ENCODE measurements around the gene PLCB1. TPM values are rescaled to one million over a fixed set of nuclear protein-coding genes. Genes with fewer than 3 reads are reported as not detected.

PLCB1 gene
- total RNA-seq, 3 donors from 2014 or later: 7.2 to 50.7 (median 8.8) TPM

DNA sequence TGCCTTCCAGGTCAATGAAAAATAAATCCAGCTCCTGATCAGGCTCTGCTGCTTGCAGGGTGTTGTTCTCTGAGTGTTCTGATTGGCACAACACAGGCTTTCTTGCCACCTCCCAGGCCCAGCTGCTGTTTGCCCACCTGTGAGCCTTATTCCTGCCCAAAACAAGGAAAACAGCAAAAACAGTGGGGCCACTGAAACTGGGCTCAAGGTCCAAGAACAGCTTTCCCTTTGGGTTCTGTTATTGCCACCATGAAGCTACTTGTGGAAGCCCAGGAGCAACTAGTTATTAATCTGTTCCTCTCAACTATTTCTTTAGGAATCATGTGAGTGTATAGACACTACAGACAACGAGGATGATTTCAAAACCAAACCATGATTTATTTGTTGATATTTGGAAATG is 159.1 kb downstream of the PLCB1 start:
- DNase-seq (no peak), ATAC-seq (no peak)
- H3K4me3 ChIP-seq: no peak overlapping the region
- no peaks in the 10 kb centered on the region for H3K4me1 ChIP-seq (ENCODE audit: low read depth)
- H3K9me3 ChIP-seq: no peaks in the 10 kb centered on the region
- TF ChIP-seq, protein P1, sequence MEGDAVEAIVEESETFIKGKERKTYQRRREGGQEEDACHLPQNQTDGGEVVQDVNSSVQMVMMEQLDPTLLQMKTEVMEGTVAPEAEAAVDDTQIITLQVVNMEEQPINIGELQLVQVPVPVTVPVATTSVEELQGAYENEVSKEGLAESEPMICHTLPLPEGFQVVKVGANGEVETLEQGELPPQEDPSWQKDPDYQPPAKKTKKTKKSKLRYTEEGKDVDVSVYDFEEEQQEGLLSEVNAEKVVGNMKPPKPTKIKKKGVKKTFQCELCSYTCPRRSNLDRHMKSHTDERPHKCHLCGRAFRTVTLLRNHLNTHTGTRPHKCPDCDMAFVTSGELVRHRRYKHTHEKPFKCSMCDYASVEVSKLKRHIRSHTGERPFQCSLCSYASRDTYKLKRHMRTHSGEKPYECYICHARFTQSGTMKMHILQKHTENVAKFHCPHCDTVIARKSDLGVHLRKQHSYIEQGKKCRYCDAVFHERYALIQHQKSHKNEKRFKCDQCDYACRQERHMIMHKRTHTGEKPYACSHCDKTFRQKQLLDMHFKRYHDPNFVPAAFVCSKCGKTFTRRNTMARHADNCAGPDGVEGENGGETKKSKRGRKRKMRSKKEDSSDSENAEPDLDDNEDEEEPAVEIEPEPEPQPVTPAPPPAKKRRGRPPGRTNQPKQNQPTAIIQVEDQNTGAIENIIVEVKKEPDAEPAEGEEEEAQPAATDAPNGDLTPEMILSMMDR (IDR thresholded peaks at IDR 0.05): no peak
- H3K36me3 ChIP-seq (ENCODE audit: low read depth): no peaks in the 10 kb centered on the region
- intact Hi-C loops (cut with DNase I, micrococcal nuclease): no loop called here

DNA sequence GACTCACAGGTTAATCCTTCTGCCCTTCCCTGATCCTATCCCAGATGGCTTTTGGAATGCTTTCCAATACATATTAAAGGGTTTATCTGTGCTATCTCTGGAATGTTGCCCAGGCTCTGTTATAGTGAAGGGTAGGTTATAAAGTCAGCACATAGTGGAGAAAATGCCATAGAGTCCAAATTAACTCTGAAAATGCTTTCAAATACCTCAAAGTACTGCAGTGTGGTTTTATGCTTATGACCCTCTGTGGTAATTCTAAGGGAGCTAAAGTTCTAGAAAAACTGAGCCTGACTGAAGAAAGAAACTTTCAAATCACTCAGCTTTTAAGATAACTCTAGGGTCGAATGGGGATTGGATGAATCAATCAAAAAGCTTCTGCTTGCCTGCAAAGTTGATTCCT is 159.8 kb downstream of the PLCB1 start:
- intact Hi-C loops (cut with DNase I, micrococcal nuclease): no loop called here
- TF ChIP-seq, protein P1 (IDR thresholded peaks at IDR 0.05): no peak
- Histone ChIP-seq H3K36me3 (ENCODE audit: low read depth) (no peaks in the 10 kb centered on the region), H3K4me1 (ENCODE audit: low read depth) (no peaks in the 10 kb centered on the region), H3K9me3 (no peaks in the 10 kb centered on the region), H3K4me3 (no peak overlapping the region)
- DNase-seq (no peak), ATAC-seq (no peak)

DNA sequence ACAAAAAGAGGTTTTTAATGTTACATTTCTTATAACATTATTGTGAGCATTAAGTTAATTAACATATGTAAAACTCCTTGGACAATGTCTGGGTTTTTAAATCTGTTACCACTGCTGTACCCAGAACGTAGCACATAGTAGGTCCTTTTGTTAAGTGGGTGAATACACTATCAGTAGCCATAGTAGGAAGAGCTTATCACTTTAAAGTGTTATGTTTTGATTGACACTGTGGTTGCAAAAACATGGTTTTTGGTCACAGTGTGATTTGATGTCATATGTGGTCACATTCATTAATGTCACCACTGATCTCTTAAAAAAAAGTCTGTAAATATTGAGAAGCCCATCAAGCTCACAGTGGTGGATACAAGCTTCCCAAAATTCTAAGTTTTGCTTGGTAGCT is 160.7 kb downstream of the PLCB1 start:
- Histone ChIP-seq H3K36me3 (ENCODE audit: low read depth) (no peaks in the 10 kb centered on the region), H3K4me3 (no peak overlapping the region), H3K4me1 (ENCODE audit: low read depth) (no peaks in the 10 kb centered on the region), H3K9me3 (no peaks in the 10 kb centered on the region)
- intact Hi-C loops (cut with DNase I, micrococcal nuclease): no loop called here
- DNase-seq: no peak
- no peak for ATAC-seq
- TF ChIP-seq, protein P1 (IDR thresholded peaks at IDR 0.05): no peak

DNA sequence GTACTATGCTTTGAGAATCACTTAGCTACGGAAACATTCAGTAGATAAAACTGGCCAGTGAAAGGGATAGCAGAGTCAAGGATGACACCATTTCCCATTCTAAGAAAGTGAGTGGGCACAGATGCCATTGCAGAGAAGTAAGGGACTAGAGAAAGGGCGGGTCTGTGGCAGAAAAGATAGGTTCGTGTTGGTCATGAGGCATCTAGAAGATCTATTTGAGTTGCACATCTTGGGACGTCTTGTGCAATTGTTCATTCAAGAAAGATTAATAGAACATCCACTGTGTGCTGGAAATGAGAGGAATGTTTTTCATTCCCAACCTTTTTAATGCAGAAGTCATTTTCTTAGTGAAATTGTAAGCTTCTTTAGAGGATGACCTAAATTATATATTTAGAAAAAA is 161.7 kb downstream of the PLCB1 start:
- H3K4me1 ChIP-seq (ENCODE audit: low read depth): no peaks in the 10 kb centered on the region
- intact Hi-C loops (cut with DNase I, micrococcal nuclease): no loop called here
- TF ChIP-seq, protein P1 (IDR thresholded peaks at IDR 0.05): no peak
- H3K4me3 ChIP-seq: no peak overlapping the region
- DNase-seq: no peak
- no peaks in the 10 kb centered on the region for H3K36me3 ChIP-seq (ENCODE audit: low read depth)
- no peaks in the 10 kb centered on the region for H3K9me3 ChIP-seq
- no peak for ATAC-seq

DNA sequence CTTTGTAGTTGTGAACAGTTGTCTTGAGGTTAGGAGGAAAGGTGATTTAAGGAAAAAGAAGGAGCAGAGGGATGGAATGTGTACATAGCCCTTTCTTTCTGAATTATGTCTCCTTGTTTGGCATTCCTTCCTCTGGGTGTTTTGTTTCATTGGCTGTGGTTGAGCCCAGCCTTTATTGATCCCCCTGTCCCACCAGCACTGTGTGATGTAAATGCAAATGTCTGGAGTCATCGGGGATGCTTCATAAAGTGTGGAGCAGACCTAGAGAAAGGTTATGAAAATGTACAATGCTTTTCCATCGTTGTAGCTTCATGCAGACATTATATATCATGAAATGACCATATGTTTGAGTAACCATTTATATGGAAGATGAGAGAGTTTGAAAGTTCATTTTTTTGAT is 164.5 kb downstream of the PLCB1 start:
- ATAC-seq: no peak

More for the DNA sequence above, 164.5 kb downstream of the PLCB1 start:
- Histone ChIP-seq H3K4me1 (ENCODE audit: low read depth) (no peaks in the 10 kb centered on the region), H3K36me3 (ENCODE audit: low read depth) (no peaks in the 10 kb centered on the region), H3K9me3 (no peaks in the 10 kb centered on the region), H3K4me3 (no peak overlapping the region)
- intact Hi-C loops (cut with DNase I, micrococcal nuclease): no loop called here
- DNase-seq: no peak
- TF ChIP-seq, protein P1 (IDR thresholded peaks at IDR 0.05): no peak

Measured in mucosa of descending colon (tissue), 3 donors.